Mucosa of rectum (tissue), 2 donors: ENCODE measurements around the gene MRM1.
"Not testable (repeated sequence)": the region's sequence is repeated elsewhere in the genome, so short reads cannot be mapped to it uniquely, and the experiment has no call there.

Source experiments
- H3K27ac ChIP-seq, 2 donors: one replicate each; pipeline ENCODE4 v1.7.0; 2013; ENCODE audit warnings: inconsistent platforms in 2 of 2, low read depth in 2 of 2, low read length in 2 of 2
- H3K27me3 ChIP-seq, 2 donors: one replicate each; pipeline ENCODE4 v1.7.0; 2013; ENCODE audit warnings: low read length in 2 of 2; ENCODE audit not compliant: control insufficient read depth in 2 of 2, insufficient read depth in 2 of 2
- H3K36me3 ChIP-seq, 2 donors: one replicate each; pipeline ENCODE4 v1.7.0; 2013; ENCODE audit warnings: low read length in 2 of 2; ENCODE audit not compliant: control insufficient read depth in 2 of 2, insufficient read depth in 2 of 2
- H3K4me1 ChIP-seq, 2 donors: one replicate each; pipeline ENCODE4 v1.7.0; 2013; ENCODE audit warnings: low read length in 2 of 2, mild to moderate bottlenecking in 1 of 2; ENCODE audit not compliant: control insufficient read depth in 2 of 2, insufficient read depth in 2 of 2
- H3K4me3 ChIP-seq, 2 donors: one replicate each; pipeline ENCODE4 v1.7.0; 2013; ENCODE audit warnings: low read length in 2 of 2
- H3K9ac ChIP-seq, 2 donors: one replicate each; pipeline ENCODE4 v1.7.0; 2013; ENCODE audit warnings: low read length in 2 of 2, low read depth in 1 of 2, mild to moderate bottlenecking in 1 of 2
- H3K9me3 ChIP-seq, 2 donors: one replicate each; pipeline ENCODE4 v1.7.0; 2013; ENCODE audit warnings: low read length in 2 of 2; ENCODE audit not compliant: control insufficient read depth in 2 of 2
- donor health status: healthy.
- donor health status: Normal muscosa, but diverticular disease.

MRM1 gene

GRCh38 chr17:36599546-36600250, 1.7 kb upstream of the MRM1 start:
- no peaks in the 10 kb centered on the region for H3K27me3 ChIP-seq
- H3K27ac ChIP-seq = peak overlapping the region; percentile 83 to 92
- peak overlapping the region; percentile 5 to 55 for H3K9ac ChIP-seq
- peaks cover 48 to 71% of the 10 kb centered on the region in 2 donors for H3K4me1 ChIP-seq
- no peak overlapping the region for H3K4me3 ChIP-seq
- H3K36me3 ChIP-seq = peaks cover 10 to 14% of the 10 kb centered on the region in 2 donors
- no peaks in the 10 kb centered on the region for H3K9me3 ChIP-seq

GRCh38 chr17:36600465-36600864, 918 bp upstream of the MRM1 start:
- Histone ChIP-seq H3K27ac (peak overlapping the region; percentile 85 to 92), H3K4me3 (peak overlapping the region; percentile 94 to 96), H3K4me1 (peaks cover 43 to 65% of the 10 kb centered on the region in 2 donors), H3K9me3 (no peaks in the 10 kb centered on the region), H3K9ac (peak overlapping the region; percentile 88 to 95), H3K36me3 (peaks cover 10 to 11% of the 10 kb centered on the region in 2 donors), H3K27me3 (no peaks in the 10 kb centered on the region)

GRCh38 chr17:36600936-36601302, 464 bp upstream of the MRM1 start:
- peaks cover 43 to 61% of the 10 kb centered on the region in 2 donors for H3K4me1 ChIP-seq

GRCh38 chr17:36602030-36602748, 806 bp downstream of the MRM1 start:
- no peaks in the 10 kb centered on the region for H3K9me3 ChIP-seq
- H3K27me3 ChIP-seq = no peaks in the 10 kb centered on the region
- H3K36me3 ChIP-seq = peaks cover 6 to 8% of the 10 kb centered on the region in 2 donors
- peak overlapping the region; percentile 88 to 95 for H3K9ac ChIP-seq
- peaks cover 43 to 51% of the 10 kb centered on the region in 2 donors for H3K4me1 ChIP-seq
- H3K27ac ChIP-seq = peak overlapping the region; percentile 85 to 92
- H3K4me3 ChIP-seq = peak overlapping the region; percentile 94 to 96

More at GRCh38 chr17:36600936-36601302, 464 bp upstream of the MRM1 start:
- Histone ChIP-seq H3K27ac (peak overlapping the region; percentile 85 to 92), H3K9me3 (no peaks in the 10 kb centered on the region), H3K27me3 (no peaks in the 10 kb centered on the region), H3K36me3 (peaks cover 6 to 7% of the 10 kb centered on the region in 2 donors), H3K4me3 (peak overlapping the region; percentile 94 to 96), H3K9ac (peak overlapping the region; percentile 88 to 95)

GRCh38 chr17:36602924-36603384, 1.6 kb downstream of the MRM1 start:
- H3K4me1 ChIP-seq = peaks cover 36 to 43% of the 10 kb centered on the region in 2 donors
- no peaks in the 10 kb centered on the region for H3K9me3 ChIP-seq
- H3K4me3 ChIP-seq = peak overlapping the region; percentile 94 to 96
- peaks cover 6 to 7% of the 10 kb centered on the region in 2 donors for H3K36me3 ChIP-seq
- H3K27me3 ChIP-seq = no peaks in the 10 kb centered on the region
- peak overlapping the region; percentile 88 to 95 for H3K9ac ChIP-seq
- peak overlapping the region in 1 of 2 donors; percentile 85 for H3K27ac ChIP-seq

DNA sequence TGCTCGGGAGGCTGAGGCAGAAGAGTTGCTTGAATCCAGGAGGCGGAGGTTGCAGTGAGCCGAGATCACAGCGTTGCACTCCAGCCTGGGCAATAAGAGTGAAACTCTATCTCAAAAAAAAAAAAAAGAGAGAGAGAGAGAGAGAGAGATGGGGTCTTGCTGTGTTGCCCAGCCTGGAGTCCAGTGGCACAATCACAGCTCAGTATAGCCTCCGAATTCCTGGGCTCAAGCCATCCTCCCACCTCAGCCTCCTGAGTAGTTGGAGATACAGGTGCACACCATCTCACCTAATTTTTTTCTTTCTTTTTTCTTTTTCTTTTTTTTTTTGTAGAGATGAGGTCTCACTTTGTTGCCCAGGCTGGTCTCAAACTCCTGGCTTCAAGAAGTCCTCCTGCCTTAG, 3.6 kb downstream of the MRM1 start:
- H3K36me3 ChIP-seq, H3K9me3 ChIP-seq, H3K4me3 ChIP-seq, H3K27ac ChIP-seq, H3K27me3 ChIP-seq, H3K9ac ChIP-seq: not testable (repeated sequence)
- H3K4me1 ChIP-seq = peaks cover 23% of the 10 kb centered on the region in 2 donors

DNA sequence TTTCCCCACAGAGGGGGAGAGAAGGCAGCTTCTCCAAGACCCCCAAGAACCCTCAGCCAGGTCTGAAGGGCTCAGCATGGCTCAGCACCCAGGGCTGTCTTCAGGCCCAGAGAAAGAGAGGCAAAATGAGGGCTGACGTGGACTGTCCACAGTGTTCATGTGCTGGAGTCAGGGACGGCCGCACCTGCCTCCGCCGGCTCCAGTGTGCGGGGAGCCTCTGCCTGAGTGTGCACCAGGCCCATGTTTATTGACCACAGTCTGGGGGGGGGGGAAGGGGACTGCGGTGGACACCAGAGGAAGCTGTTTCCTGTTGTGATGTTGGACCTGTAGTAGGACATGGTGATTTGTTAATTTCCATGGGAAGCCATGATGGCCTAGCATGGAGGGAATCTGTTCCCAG, 6.9 kb downstream of the MRM1 start:
- no peaks in the 10 kb centered on the region for H3K9me3 ChIP-seq
- no peak overlapping the region for H3K27ac ChIP-seq
- no peak overlapping the region for H3K4me3 ChIP-seq
- H3K27me3 ChIP-seq = no peaks in the 10 kb centered on the region
- no peak overlapping the region for H3K9ac ChIP-seq
- peaks cover 0 to 7% of the 10 kb centered on the region in 2 donors for H3K4me1 ChIP-seq
- peaks cover 0 to 4% of the 10 kb centered on the region in 2 donors for H3K36me3 ChIP-seq

GRCh38 chr17:36608794-36609497, 7.6 kb downstream of the MRM1 start:
- Histone ChIP-seq H3K4me1 (peaks cover 0 to 7% of the 10 kb centered on the region in 2 donors), H3K4me3 (no peak overlapping the region), H3K9ac (peak overlapping the region in 1 of 2 donors; percentile 24), H3K27ac (no peak overlapping the region), H3K9me3 (no peaks in the 10 kb centered on the region), H3K36me3 (peaks cover 0 to 4% of the 10 kb centered on the region in 2 donors), H3K27me3 (no peaks in the 10 kb centered on the region)

DNA sequence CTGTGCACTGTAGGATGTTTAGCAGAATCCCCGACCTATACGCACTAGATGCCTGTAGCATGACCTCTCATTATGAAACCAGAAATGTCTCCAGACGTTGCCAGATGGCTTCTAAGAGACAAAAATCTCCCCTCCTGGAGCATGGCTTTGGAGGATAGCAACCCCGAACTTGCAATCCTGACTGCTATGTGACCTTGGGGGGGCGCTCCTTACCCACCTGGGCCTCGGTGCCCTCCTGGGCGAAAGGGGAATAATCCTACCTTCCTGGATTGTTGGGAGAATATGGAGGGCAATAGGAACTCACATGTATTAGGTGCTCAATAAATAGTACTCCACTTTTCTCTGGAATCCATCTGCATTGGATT, 8.1 kb downstream of the MRM1 start:
- H3K4me1 ChIP-seq = peaks cover 0 to 7% of the 10 kb centered on the region in 2 donors
- no peak overlapping the region for H3K27ac ChIP-seq
- peaks cover 0 to 4% of the 10 kb centered on the region in 2 donors for H3K36me3 ChIP-seq
- H3K27me3 ChIP-seq = no peaks in the 10 kb centered on the region
- H3K4me3 ChIP-seq = no peak overlapping the region
- no peaks in the 10 kb centered on the region for H3K9me3 ChIP-seq
- H3K9ac ChIP-seq = no peak overlapping the region

- H3K27ac ChIP-seq = no peak overlapping the region
Observed at GRCh38 chr17:36610474-36610873, 9.1 kb downstream of the MRM1 start.

More at GRCh38 chr17:36610474-36610873, 9.1 kb downstream of the MRM1 start:
- peaks cover 0 to 7% of the 10 kb centered on the region in 2 donors for H3K4me1 ChIP-seq
- H3K36me3 ChIP-seq = peaks cover 0 to 4% of the 10 kb centered on the region in 2 donors
- H3K9me3 ChIP-seq = no peaks in the 10 kb centered on the region
- H3K4me3 ChIP-seq = no peak overlapping the region
- H3K9ac ChIP-seq = no peak overlapping the region
- no peaks in the 10 kb centered on the region for H3K27me3 ChIP-seq
